ENCODE results near the gene KLRG1. TPM values are rescaled to one million over a fixed set of nuclear protein-coding genes. Genes with fewer than 3 reads are reported as not detected.

KLRG1 gene
- total RNA-seq, 5 donors from 2014 or later (not counting 1 experiment from before 2014, with no cell fraction given), result 11.9 to 80.4 (median 28.0) TPM

- Mint-ChIP-seq H3K4me1 (peaks cover 17 to 25% (median 25%) of the 10 kb centered on the region in 3 donors), H3K9me3 (peaks cover 2 to 25% (median 13%) of the 10 kb centered on the region in 3 donors), H3K36me3 (peaks cover 18% of the 10 kb centered on the region), H3K4me3 (no peak overlapping the region), H3K27ac (no peak overlapping the region), H3K27me3 (no peaks in the 10 kb centered on the region)
- peaks cover 5% of the 10 kb centered on the region for H3K9me3 ChIP-seq
- DNase-seq (no peak), ATAC-seq (replicated peaks in 1 of 4) (no peak)
- H3K27ac ChIP-seq (ENCODE audit: low read length), result no peak overlapping the region
- POLR2A ChIA-PET, result interaction anchor here in 1 of 2 donors (0.6 kb wide), 1 partner anchor 44 kb away, joined by 5 read pairs; no protein-coding TSS in a partner anchor
- H3K4me1 ChIP-seq (ENCODE audit: control insufficient read depth in 1 of 2, extremely low read depth in 1 of 2, insufficient read depth in 2 of 2, low read length in 2 of 2), result peaks cover 0 to 5% of the 10 kb centered on the region in 2 experiments
- no peaks in the 10 kb centered on the region for H3K27me3 ChIP-seq (replicated peaks in 1 of 2; ENCODE audit: control insufficient read depth in 2 of 2, extremely low read depth in 1 of 2, insufficient read depth in 2 of 2, low read length in 1 of 2)
- H3K36me3 ChIP-seq (ENCODE audit: control insufficient read depth in 2 of 2, extremely low read depth in 1 of 2, insufficient read depth in 1 of 2, low read length in 1 of 2), result no peaks in the 10 kb centered on the region
- CTCF ChIA-PET, result no interaction called here
- H3K4me3 ChIP-seq (ENCODE audit: control insufficient read depth in 1 of 2, extremely low read depth in 1 of 2, low read length in 1 of 2), result no peak overlapping the region
These were observed 20.6 kb upstream of the KLRG1 start for GRCh38 chr12:8968761-8969160.

GRCh38 chr12:8969861-8970411, 19.4 kb upstream of the KLRG1 start:
- no peak for ATAC-seq (replicated peaks in 1 of 4)
- H3K27me3 Mint-ChIP-seq, result no peaks in the 10 kb centered on the region
- DNase-seq, result no peak
- CTCF ChIA-PET, result no interaction called here
- Histone ChIP-seq H3K4me3 (ENCODE audit: control insufficient read depth in 1 of 2, extremely low read depth in 1 of 2, low read length in 1 of 2) (no peak overlapping the region), H3K4me1 (ENCODE audit: control insufficient read depth in 1 of 2, extremely low read depth in 1 of 2, insufficient read depth in 2 of 2, low read length in 2 of 2) (peaks cover 0 to 5% of the 10 kb centered on the region in 2 experiments), H3K27ac (ENCODE audit: low read length) (peak overlapping the region; percentile 9), H3K27me3 (replicated peaks in 1 of 2; ENCODE audit: control insufficient read depth in 2 of 2, extremely low read depth in 1 of 2, insufficient read depth in 2 of 2, low read length in 1 of 2) (no peaks in the 10 kb centered on the region), H3K36me3 (ENCODE audit: control insufficient read depth in 2 of 2, extremely low read depth in 1 of 2, insufficient read depth in 1 of 2, low read length in 1 of 2) (no peaks in the 10 kb centered on the region), H3K9me3 (peaks cover 5% of the 10 kb centered on the region)
- no peak overlapping the region for H3K4me3 Mint-ChIP-seq
- H3K4me1 Mint-ChIP-seq, result peaks cover 10 to 16% (median 16%) of the 10 kb centered on the region in 3 donors
- peak overlapping the region; percentile 50 to 61 for H3K27ac Mint-ChIP-seq
- POLR2A ChIA-PET, result no interaction called here
- peaks cover 12% of the 10 kb centered on the region for H3K36me3 Mint-ChIP-seq
- WGBS (ENCODE audit: insufficient coverage), result no CpG with 5 or more reads among the region's 2 CpGs
- peaks cover 2 to 27% (median 13%) of the 10 kb centered on the region in 3 donors for H3K9me3 Mint-ChIP-seq

GRCh38 chr12:8970432-8970831, 18.9 kb upstream of the KLRG1 start:
- POLR2A ChIA-PET, result interaction anchor here in 1 of 2 donors (0.6 kb wide), 1 partner anchor 464 kb away, joined by 3 read pairs; no protein-coding TSS in a partner anchor
- DNase-seq (no peak), ATAC-seq (replicated peaks in 1 of 4) (no peak)
- no CpG with 5 or more reads among the region's 1 CpG for WGBS (ENCODE audit: insufficient coverage)
- peak overlapping the region; percentile 9 for H3K27ac ChIP-seq (ENCODE audit: low read length)
- H3K27me3 ChIP-seq (replicated peaks in 1 of 2; ENCODE audit: control insufficient read depth in 2 of 2, extremely low read depth in 1 of 2, insufficient read depth in 2 of 2, low read length in 1 of 2), result no peaks in the 10 kb centered on the region
- CTCF ChIA-PET, result no interaction called here
- Mint-ChIP-seq H3K4me3 (no peak overlapping the region), H3K27ac (peak overlapping the region; percentile 50 to 61), H3K36me3 (peaks cover 10% of the 10 kb centered on the region), H3K4me1 (peaks cover 10 to 17% (median 15%) of the 10 kb centered on the region in 3 donors), H3K27me3 (no peaks in the 10 kb centered on the region), H3K9me3 (peaks cover 2 to 27% (median 13%) of the 10 kb centered on the region in 3 donors)
- peaks cover 5% of the 10 kb centered on the region for H3K9me3 ChIP-seq
- peaks cover 0 to 5% of the 10 kb centered on the region in 2 experiments for H3K4me1 ChIP-seq (ENCODE audit: control insufficient read depth in 1 of 2, extremely low read depth in 1 of 2, insufficient read depth in 2 of 2, low read length in 2 of 2)
- no peak overlapping the region for H3K4me3 ChIP-seq (ENCODE audit: control insufficient read depth in 1 of 2, extremely low read depth in 1 of 2, low read length in 1 of 2)
- H3K36me3 ChIP-seq (ENCODE audit: control insufficient read depth in 2 of 2, extremely low read depth in 1 of 2, insufficient read depth in 1 of 2, low read length in 1 of 2), result no peaks in the 10 kb centered on the region

GRCh38 chr12:8980137-8980536, 9.2 kb upstream of the KLRG1 start:
- 92% methylated on average over 1 of the region's 3 CpGs for WGBS (ENCODE audit: insufficient coverage)
- H3K9me3 Mint-ChIP-seq, result peaks cover 9 to 30% (median 11%) of the 10 kb centered on the region in 3 donors
- H3K4me1 Mint-ChIP-seq, result peaks cover 16 to 30% (median 18%) of the 10 kb centered on the region in 3 donors
- Histone ChIP-seq H3K27ac (ENCODE audit: low read length) (no peak overlapping the region), H3K9me3 (no peaks in the 10 kb centered on the region), H3K27me3 (replicated peaks in 1 of 2; ENCODE audit: control insufficient read depth in 2 of 2, extremely low read depth in 1 of 2, insufficient read depth in 2 of 2, low read length in 1 of 2) (no peaks in the 10 kb centered on the region), H3K36me3 (ENCODE audit: control insufficient read depth in 2 of 2, extremely low read depth in 1 of 2, insufficient read depth in 1 of 2, low read length in 1 of 2) (no peaks in the 10 kb centered on the region), H3K4me3 (ENCODE audit: control insufficient read depth in 1 of 2, extremely low read depth in 1 of 2, low read length in 1 of 2) (no peak overlapping the region), H3K4me1 (ENCODE audit: control insufficient read depth in 1 of 2, extremely low read depth in 1 of 2, insufficient read depth in 2 of 2, low read length in 2 of 2) (no peaks in the 10 kb centered on the region)
- DNase-seq (no peak), ATAC-seq (replicated peaks in 1 of 4) (no peak)
- H3K27me3 Mint-ChIP-seq, result no peaks in the 10 kb centered on the region
- ChIA-PET POLR2A (interaction anchor here in 1 of 2 donors (0.5 kb wide), 1 partner anchor 41 kb away, joined by 3 read pairs; no protein-coding TSS in a partner anchor), CTCF (interaction anchor here in 1 of 2 donors (0.6 to 2.1 kb wide), 2 partner anchors 27 to 29 kb away, joined by 3 to 8 read pairs; no protein-coding TSS in a partner anchor)
- H3K27ac Mint-ChIP-seq, result peak overlapping the region; percentile 43 to 64
- H3K36me3 Mint-ChIP-seq, result peaks cover 35% of the 10 kb centered on the region
- no peak overlapping the region for H3K4me3 Mint-ChIP-seq

GRCh38 chr12:8985213-8985754, 4.1 kb upstream of the KLRG1 start:
- no peak overlapping the region for H3K4me3 ChIP-seq (ENCODE audit: control insufficient read depth in 1 of 2, extremely low read depth in 1 of 2, low read length in 1 of 2)
- no peak overlapping the region for H3K4me3 Mint-ChIP-seq
- H3K9me3 ChIP-seq, result no peaks in the 10 kb centered on the region
- ATAC-seq (replicated peaks in 1 of 4) (no peak), DNase-seq (peak in 1 of 35 experiments; percentile 25)
- H3K4me1 Mint-ChIP-seq, result peaks cover 38 to 57% (median 52%) of the 10 kb centered on the region in 3 donors
- no peaks in the 10 kb centered on the region for H3K27me3 Mint-ChIP-seq
- H3K27me3 ChIP-seq (replicated peaks in 1 of 2; ENCODE audit: control insufficient read depth in 2 of 2, extremely low read depth in 1 of 2, insufficient read depth in 2 of 2, low read length in 1 of 2), result no peaks in the 10 kb centered on the region
- peak overlapping the region; percentile 46 for H3K27ac ChIP-seq (ENCODE audit: low read length)
- no CpG with 5 or more reads among the region's 1 CpG for WGBS (ENCODE audit: insufficient coverage)
- peaks cover under 1 to 21% (median 1%) of the 10 kb centered on the region in 3 donors for H3K9me3 Mint-ChIP-seq
- ChIA-PET POLR2A (interaction anchor here in 1 of 2 donors (0.7 kb wide), 1 partner anchor 56 kb away, joined by 4 read pairs; no protein-coding TSS in a partner anchor), CTCF (no interaction called here)
- no peaks in the 10 kb centered on the region for H3K36me3 ChIP-seq (ENCODE audit: control insufficient read depth in 2 of 2, extremely low read depth in 1 of 2, insufficient read depth in 1 of 2, low read length in 1 of 2)
- peaks cover 21 to 28% of the 10 kb centered on the region in 2 experiments for H3K4me1 ChIP-seq (ENCODE audit: control insufficient read depth in 1 of 2, extremely low read depth in 1 of 2, insufficient read depth in 2 of 2, low read length in 2 of 2)
- peaks cover 19% of the 10 kb centered on the region for H3K36me3 Mint-ChIP-seq
- H3K27ac Mint-ChIP-seq, result no peak overlapping the region

GRCh38 chr12:8987163-8987562, 2.2 kb upstream of the KLRG1 start:
- Histone ChIP-seq H3K36me3 (ENCODE audit: control insufficient read depth in 2 of 2, extremely low read depth in 1 of 2, insufficient read depth in 1 of 2, low read length in 1 of 2) (no peaks in the 10 kb centered on the region), H3K27ac (ENCODE audit: low read length) (peak overlapping the region; percentile 66), H3K27me3 (replicated peaks in 1 of 2; ENCODE audit: control insufficient read depth in 2 of 2, extremely low read depth in 1 of 2, insufficient read depth in 2 of 2, low read length in 1 of 2) (no peaks in the 10 kb centered on the region), H3K4me3 (ENCODE audit: control insufficient read depth in 1 of 2, extremely low read depth in 1 of 2, low read length in 1 of 2) (no peak overlapping the region), H3K4me1 (ENCODE audit: control insufficient read depth in 1 of 2, extremely low read depth in 1 of 2, insufficient read depth in 2 of 2, low read length in 2 of 2) (peaks cover 30 to 32% of the 10 kb centered on the region in 2 experiments), H3K9me3 (no peaks in the 10 kb centered on the region)
- DNase-seq, result no peak
- ATAC-seq (replicated peaks in 1 of 4), result peak in 1 of 4 experiments; percentile 10
- ChIA-PET CTCF (interaction anchor here (0.6 to 1.2 kb wide), 4 partner anchors 13 to 304 kb away, joined by 3 to 4 read pairs (median 3); no protein-coding TSS in a partner anchor), POLR2A (no interaction called here)
- H3K27me3 Mint-ChIP-seq, result no peaks in the 10 kb centered on the region
- peaks cover 9% of the 10 kb centered on the region for H3K36me3 Mint-ChIP-seq
- peak overlapping the region; percentile 90 to 93 for H3K27ac Mint-ChIP-seq
- H3K4me3 Mint-ChIP-seq, result peak overlapping the region in 2 of 3 donors; percentile 0 to 27
- peaks cover 45 to 62% (median 55%) of the 10 kb centered on the region in 3 donors for H3K4me1 Mint-ChIP-seq
- peaks cover 0 to 10% (median 0%) of the 10 kb centered on the region in 3 donors for H3K9me3 Mint-ChIP-seq
